Measurements from ENCODE around the gene UQCC5. TPM values are rescaled to one million over a fixed set of nuclear protein-coding genes. Genes with fewer than 3 reads are reported as not detected.

UQCC5 gene
- total RNA-seq, 1 donor from 2014 or later, result 26.2 TPM

DNA sequence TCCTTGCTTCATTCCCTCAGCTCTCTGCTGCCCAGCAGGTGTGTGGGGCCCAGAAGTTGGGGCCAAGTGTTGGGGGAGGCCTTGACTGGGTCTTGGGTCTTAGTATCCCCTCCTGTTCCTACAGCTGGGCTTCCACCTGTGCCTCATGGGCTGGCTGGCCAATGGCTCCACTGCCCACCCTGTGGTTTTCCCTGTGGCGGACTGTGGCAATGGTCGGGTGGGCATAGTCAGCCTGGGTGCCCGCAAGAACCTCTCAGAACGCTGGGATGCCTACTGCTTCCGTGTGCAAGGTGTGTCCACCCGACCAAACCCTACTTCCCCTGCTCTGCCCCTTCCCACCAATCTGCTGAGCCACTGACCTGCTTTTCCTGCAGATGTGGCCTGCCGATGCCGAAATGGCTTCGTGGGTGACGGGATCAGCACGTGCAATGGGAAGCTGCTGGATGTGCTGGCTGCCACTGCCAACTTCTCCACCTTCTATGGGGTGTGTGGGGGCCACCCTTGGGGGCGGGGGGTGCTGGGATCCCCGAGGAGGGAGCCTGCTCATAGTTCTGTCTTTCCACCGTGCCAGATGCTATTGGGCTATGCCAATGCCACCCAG lies 13.7 kb upstream of the UQCC5 start:
- TF ChIP-seq, protein P1, sequence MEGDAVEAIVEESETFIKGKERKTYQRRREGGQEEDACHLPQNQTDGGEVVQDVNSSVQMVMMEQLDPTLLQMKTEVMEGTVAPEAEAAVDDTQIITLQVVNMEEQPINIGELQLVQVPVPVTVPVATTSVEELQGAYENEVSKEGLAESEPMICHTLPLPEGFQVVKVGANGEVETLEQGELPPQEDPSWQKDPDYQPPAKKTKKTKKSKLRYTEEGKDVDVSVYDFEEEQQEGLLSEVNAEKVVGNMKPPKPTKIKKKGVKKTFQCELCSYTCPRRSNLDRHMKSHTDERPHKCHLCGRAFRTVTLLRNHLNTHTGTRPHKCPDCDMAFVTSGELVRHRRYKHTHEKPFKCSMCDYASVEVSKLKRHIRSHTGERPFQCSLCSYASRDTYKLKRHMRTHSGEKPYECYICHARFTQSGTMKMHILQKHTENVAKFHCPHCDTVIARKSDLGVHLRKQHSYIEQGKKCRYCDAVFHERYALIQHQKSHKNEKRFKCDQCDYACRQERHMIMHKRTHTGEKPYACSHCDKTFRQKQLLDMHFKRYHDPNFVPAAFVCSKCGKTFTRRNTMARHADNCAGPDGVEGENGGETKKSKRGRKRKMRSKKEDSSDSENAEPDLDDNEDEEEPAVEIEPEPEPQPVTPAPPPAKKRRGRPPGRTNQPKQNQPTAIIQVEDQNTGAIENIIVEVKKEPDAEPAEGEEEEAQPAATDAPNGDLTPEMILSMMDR (conservative IDR thresholded peaks at IDR 0.05), result no peak
- H3K27ac Mint-ChIP-seq (ENCODE audit: unreplicated experiment), result no peak overlapping the region
- peaks cover 13% of the 10 kb centered on the region for H3K4me1 Mint-ChIP-seq
- DNase-seq (ENCODE audit: low read depth, low spot score), result no peak
- H3K4me3 Mint-ChIP-seq, result no peak overlapping the region
- no peaks in the 10 kb centered on the region for H3K9me3 Mint-ChIP-seq
- H3K36me3 Mint-ChIP-seq (ENCODE audit: low read depth), result peaks cover 10% of the 10 kb centered on the region
- no peaks in the 10 kb centered on the region for H3K27me3 Mint-ChIP-seq (ENCODE audit: low read depth)

DNA sequence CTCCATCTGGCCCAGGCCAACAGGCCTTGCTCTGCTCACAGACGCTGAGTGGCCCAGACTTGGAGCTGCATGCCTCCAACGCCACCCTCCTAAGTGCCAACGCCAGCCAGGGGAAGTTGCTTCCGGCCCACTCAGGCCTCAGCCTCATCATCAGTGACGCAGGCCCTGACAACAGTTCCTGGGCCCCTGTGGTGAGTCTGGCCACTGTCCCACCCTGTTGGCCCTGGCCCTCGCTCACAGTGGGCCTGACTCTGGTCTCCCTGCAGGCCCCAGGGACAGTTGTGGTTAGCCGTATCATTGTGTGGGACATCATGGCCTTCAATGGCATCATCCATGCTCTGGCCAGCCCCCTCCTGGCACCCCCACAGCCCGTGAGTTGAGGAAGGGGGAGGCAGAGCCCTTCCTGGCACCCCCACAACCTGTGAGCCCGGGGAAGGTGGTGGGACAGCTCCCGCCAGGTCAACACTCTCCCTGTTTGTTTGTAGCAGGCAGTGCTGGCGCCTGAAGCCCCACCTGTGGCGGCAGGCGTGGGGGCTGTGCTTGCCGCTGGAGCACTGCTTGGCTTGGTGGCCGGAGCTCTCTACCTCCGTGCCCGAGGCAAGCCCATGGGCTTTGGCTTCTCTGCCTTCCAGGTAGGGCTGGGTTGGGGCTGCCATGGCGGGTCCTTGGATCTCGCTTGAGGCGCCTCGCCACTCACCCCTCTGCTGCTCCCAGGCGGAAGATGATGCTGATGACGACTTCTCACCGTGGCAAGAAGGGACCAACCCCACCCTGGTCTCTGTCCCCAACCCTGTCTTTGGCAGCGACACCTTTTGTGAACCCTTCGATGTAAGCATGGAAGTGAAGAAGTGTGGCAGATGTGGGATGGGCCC lies 12.8 kb upstream of the UQCC5 start:
- H3K4me1 Mint-ChIP-seq, result peaks cover 13% of the 10 kb centered on the region
- TF ChIP-seq, protein P1 (conservative IDR thresholded peaks at IDR 0.05), result no peak
- DNase-seq (ENCODE audit: low read depth, low spot score), result no peak
- no peaks in the 10 kb centered on the region for H3K9me3 Mint-ChIP-seq
- no peaks in the 10 kb centered on the region for H3K27me3 Mint-ChIP-seq (ENCODE audit: low read depth)
- H3K27ac Mint-ChIP-seq (ENCODE audit: unreplicated experiment), result no peak overlapping the region
- H3K4me3 Mint-ChIP-seq, result no peak overlapping the region
- peaks cover 10% of the 10 kb centered on the region for H3K36me3 Mint-ChIP-seq (ENCODE audit: low read depth)

DNA sequence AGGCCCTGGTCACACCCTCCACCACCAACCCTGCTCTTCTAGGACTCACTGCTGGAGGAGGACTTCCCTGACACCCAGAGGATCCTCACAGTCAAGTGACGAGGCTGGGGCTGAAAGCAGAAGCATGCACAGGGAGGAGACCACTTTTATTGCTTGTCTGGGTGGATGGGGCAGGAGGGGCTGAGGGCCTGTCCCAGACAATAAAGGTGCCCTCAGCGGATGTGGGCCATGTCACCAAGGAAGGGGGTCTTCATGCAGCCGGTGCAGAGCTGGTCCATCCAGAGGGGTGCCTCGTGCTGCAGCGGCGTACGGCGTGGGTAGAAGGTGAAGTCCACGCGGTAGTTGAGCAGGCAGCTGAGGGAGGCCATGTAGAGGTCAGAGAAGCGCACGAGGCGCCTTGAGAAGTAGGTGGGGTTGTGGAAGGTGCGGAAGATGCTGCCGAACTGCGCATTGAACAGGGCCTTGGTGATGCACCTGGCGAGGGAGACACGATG lies 12.1 kb upstream of the UQCC5 start:
- peaks cover 12% of the 10 kb centered on the region for H3K36me3 Mint-ChIP-seq (ENCODE audit: low read depth)
- H3K4me3 Mint-ChIP-seq, result no peak overlapping the region
- no peak for DNase-seq (ENCODE audit: low read depth, low spot score)
- no peaks in the 10 kb centered on the region for H3K27me3 Mint-ChIP-seq (ENCODE audit: low read depth)
- H3K27ac Mint-ChIP-seq (ENCODE audit: unreplicated experiment), result no peak overlapping the region
- TF ChIP-seq, protein P1 (conservative IDR thresholded peaks at IDR 0.05), result no peak
- H3K4me1 Mint-ChIP-seq, result peaks cover 13% of the 10 kb centered on the region
- H3K9me3 Mint-ChIP-seq, result no peaks in the 10 kb centered on the region

DNA sequence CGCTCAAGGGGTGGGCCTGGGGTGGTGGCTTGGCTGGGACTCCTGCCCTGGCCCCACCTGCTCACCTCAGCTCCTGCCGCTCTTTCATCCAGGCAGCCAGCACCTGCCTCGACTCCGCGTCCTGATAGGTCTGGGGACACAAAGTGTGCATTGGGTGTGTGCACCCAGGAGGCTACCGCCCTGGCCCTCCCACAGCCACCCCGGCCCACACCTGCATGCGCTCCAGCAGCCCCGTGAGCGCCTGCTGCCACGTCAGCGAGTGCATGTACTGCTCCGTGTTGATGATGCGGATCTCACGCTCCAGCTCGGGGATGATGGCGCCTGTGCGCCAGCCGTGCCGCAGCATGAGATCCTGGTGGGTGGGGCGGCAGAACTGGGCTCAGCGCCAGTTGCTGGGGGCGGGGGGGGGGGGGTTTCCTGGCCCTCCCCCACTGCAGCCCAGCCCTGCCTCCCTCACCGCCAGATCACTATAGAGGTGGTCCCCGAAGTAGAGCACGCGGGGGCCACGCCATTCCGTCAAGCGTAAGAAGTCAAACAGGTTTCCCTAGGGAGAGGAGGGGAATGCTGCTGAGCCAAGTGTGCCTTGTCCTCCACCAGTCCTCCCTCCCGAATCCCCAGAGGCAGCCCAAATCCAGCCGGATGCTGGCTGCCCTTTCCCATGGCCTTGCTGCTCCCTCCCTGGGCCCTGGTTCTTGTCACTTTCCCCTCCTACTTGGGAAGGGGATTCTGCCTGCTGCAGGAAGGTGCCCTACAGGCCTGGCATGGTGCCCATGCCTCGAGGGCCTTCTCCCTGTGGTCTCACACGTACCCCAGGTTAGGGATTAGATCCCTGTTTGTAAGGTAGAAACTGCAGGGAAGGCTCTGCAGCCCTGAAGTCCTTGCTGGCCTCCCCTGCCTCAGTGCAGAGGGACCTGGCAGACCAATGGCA lies 11.4 kb upstream of the UQCC5 start:
- DNase-seq (ENCODE audit: low read depth, low spot score), result no peak
- no peak overlapping the region for H3K4me3 Mint-ChIP-seq
- no peaks in the 10 kb centered on the region for H3K9me3 Mint-ChIP-seq
- H3K27ac Mint-ChIP-seq (ENCODE audit: unreplicated experiment), result no peak overlapping the region
- peaks cover 14% of the 10 kb centered on the region for H3K4me1 Mint-ChIP-seq
- H3K27me3 Mint-ChIP-seq (ENCODE audit: low read depth), result no peaks in the 10 kb centered on the region
- TF ChIP-seq, protein P1 (conservative IDR thresholded peaks at IDR 0.05), result no peak
- peaks cover 12% of the 10 kb centered on the region for H3K36me3 Mint-ChIP-seq (ENCODE audit: low read depth)
